Measurements from ENCODE around the gene SLC7A10. TPM values are rescaled to one million over a fixed set of nuclear protein-coding genes. Genes with fewer than 3 reads are reported as not detected.
"Not testable (repeated sequence)": the region's sequence is repeated elsewhere in the genome, so short reads cannot be mapped to it uniquely, and the experiment has no call there.

Gene SLC7A10
- total RNA-seq, 1 donor from 2014 or later: not detected

DNA sequence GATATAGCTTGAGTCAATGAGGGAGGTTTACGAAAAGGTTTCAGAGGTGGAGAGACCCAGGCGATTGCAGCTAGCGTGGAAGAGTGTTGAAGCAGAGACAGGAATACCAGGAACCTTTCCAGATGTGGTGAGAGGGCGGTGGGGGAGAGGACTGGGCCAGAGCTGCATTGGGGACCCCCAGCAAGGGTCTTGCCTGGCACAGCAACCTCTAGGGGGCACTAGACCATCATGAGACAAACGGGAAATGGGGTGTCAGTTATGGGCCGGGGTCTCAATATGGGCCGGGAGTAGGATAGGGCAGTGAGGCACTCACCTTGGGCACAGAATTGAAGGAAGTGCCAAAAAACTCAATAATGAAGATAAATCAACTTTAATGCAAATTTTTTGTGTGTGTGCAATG lies 33.6 kb downstream of the SLC7A10 start:
- TF ChIP-seq, protein P1, sequence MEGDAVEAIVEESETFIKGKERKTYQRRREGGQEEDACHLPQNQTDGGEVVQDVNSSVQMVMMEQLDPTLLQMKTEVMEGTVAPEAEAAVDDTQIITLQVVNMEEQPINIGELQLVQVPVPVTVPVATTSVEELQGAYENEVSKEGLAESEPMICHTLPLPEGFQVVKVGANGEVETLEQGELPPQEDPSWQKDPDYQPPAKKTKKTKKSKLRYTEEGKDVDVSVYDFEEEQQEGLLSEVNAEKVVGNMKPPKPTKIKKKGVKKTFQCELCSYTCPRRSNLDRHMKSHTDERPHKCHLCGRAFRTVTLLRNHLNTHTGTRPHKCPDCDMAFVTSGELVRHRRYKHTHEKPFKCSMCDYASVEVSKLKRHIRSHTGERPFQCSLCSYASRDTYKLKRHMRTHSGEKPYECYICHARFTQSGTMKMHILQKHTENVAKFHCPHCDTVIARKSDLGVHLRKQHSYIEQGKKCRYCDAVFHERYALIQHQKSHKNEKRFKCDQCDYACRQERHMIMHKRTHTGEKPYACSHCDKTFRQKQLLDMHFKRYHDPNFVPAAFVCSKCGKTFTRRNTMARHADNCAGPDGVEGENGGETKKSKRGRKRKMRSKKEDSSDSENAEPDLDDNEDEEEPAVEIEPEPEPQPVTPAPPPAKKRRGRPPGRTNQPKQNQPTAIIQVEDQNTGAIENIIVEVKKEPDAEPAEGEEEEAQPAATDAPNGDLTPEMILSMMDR (conservative IDR thresholded peaks at IDR 0.05; ENCODE audit: low read depth, low read length): peak; percentile 36
- no peak for DNase-seq (ENCODE audit: low read depth)
- H3K4me3 ChIP-seq (ENCODE audit: low read depth, low read length): no peak overlapping the region

GRCh38 chr19:33191501-33191900 lies 34.1 kb downstream of the SLC7A10 start:
- no peak for DNase-seq (ENCODE audit: low read depth)
- TF ChIP-seq, protein P1 (conservative IDR thresholded peaks at IDR 0.05; ENCODE audit: low read depth, low read length): no peak
- no peak overlapping the region for H3K4me3 ChIP-seq (ENCODE audit: low read depth, low read length)

DNA sequence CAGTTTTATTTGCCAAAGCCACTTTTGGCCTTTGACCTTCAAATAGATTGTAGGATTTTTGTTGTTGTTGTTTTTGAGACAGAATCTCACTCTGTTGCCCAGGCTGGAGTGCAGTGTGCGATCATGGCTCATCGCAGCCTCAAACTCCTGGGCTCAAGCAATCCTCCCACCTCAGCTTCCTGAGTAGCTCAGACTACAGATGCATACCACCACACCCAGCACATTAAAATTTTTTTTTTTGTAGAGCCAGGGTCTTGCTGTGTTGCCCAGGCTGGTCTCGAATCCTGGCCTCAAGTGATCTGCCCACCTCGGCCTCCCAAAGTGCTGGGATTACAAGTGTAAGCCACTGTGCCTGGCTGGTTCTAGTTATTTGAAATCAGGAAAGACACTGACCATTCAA lies 34.6 kb downstream of the SLC7A10 start:
- DNase-seq (ENCODE audit: low read depth); H3K4me3 ChIP-seq (ENCODE audit: low read depth, low read length): not testable (repeated sequence)

DNA sequence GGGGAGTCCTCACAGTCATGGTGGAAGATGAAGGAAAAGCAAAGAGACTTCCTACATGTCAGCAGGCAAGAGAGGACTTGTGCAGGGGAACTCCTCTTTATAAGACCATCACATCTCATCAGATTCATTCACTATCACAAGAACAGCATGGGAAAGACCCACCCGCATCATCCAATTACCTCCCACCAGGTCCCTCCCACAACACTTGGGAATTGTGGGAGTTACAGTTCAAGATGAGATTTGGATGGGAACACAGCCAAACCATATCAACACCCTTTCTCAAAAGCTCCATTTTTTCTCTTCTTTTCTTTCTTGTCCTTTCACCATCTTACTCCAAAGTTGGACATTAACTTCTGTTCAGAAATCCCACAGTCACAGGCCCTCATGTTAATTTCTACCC lies 36.2 kb downstream of the SLC7A10 start:
- no peak for DNase-seq (ENCODE audit: low read depth)
- TF ChIP-seq, protein P1 (conservative IDR thresholded peaks at IDR 0.05; ENCODE audit: low read depth, low read length): no peak
- H3K4me3 ChIP-seq (ENCODE audit: low read depth, low read length): no peak overlapping the region

DNA sequence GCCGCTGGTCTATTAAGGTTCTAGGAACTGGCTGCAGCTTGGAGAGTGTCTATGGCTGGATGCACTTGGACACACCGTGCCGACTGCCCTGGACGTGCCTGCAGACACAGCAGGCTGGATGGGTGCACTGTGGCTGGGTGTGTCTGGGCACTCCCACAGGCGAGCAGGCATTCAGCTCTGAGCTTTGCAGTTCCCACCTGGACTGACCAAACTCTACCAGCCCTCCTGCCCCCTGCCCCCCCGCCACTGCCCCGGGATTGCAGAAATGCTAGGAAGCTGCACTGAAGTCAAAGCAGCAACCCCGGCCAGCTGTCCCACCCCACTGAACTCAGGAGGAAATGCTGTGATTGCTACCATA lies 38.5 kb downstream of the SLC7A10 start:
- TF ChIP-seq, protein P1 (conservative IDR thresholded peaks at IDR 0.05; ENCODE audit: low read depth, low read length): no peak
- H3K4me3 ChIP-seq (ENCODE audit: low read depth, low read length): no peak overlapping the region
- no peak for DNase-seq (ENCODE audit: low read depth)

- TF ChIP-seq, protein P1 (conservative IDR thresholded peaks at IDR 0.05; ENCODE audit: low read depth, low read length): no peak
- DNase-seq (ENCODE audit: low read depth): no peak
- H3K4me3 ChIP-seq (ENCODE audit: low read depth, low read length): no peak overlapping the region
Measured at GRCh38 chr19:33186431-33187182, 39.0 kb downstream of the SLC7A10 start.

- H3K4me3 ChIP-seq (ENCODE audit: low read depth, low read length): peak overlapping the region; percentile 62
- TF ChIP-seq, protein P1 (conservative IDR thresholded peaks at IDR 0.05; ENCODE audit: low read depth, low read length): peak; percentile 46
- DNase-seq (ENCODE audit: low read depth): no peak
Measured at GRCh38 chr19:33177417-33177979, 48.2 kb downstream of the SLC7A10 start.

Measured in epithelial cell of proximal tubule (primary cell).